K562 (cell line): ENCODE data around the gene PRDX6. TPM values are rescaled to one million over a fixed set of nuclear protein-coding genes. Genes with fewer than 3 reads are reported as not detected.
A peak's percentile ranks its signal among the peaks of the same experiment; 100 is the strongest.

ENCODE experiments used
- C11orf30 ChIP-seq: fragments of 450-650 bp; IDR thresholded peaks from 2 replicates; pipeline ENCODE4 v1.6.1; 2016; ENCODE audit warnings: low read depth, mild to moderate bottlenecking
- E2F5 ChIP-seq: sonication (generic); formaldehyde crosslinking; IDR thresholded peaks from 2 replicates; pipeline ENCODE4 v1.8.0; 2022; ENCODE audit warnings: mild to moderate bottlenecking, missing genetic modification reagents
- MAZ ChIP-seq, 2 experiments: fragments of 450-650 bp in 1 of 2; sonication (generic) in 1 of 2; formaldehyde crosslinking; IDR thresholded peaks in 1 of 2; conservative IDR thresholded peaks in 1 of 2; 2 replicates each; pipeline versions ENCODE4 v1.4.0 to v1.5.0; 2020; ENCODE audit warnings: mild to moderate bottlenecking in 1 of 2, missing genetic modification reagents in 1 of 2
- MECOM ChIP-seq: fragments of 250-450 bp; sonication (Bioruptor Pico); IDR thresholded peaks from 2 replicates; pipeline ENCODE4 v1.8.0; 2022; ENCODE audit warnings: inconsistent platforms
- NFE2L1 ChIP-seq: fragments of 450-650 bp; IDR thresholded peaks from 2 replicates; pipeline ENCODE4 v1.6.1; 2016; ENCODE audit warnings: missing genetic modification characterization, low read depth, mild to moderate bottlenecking, missing compliant biosample characterization, moderate library complexity, borderline replicate concordance
- REST ChIP-seq, 2 experiments: fragments of 450-650 bp; formaldehyde crosslinking in 1 of 2; IDR thresholded peaks; 2 replicates each; pipeline versions ENCODE4 v1.4.0 to v1.6.1; 2014 to 2020; ENCODE audit warnings: mild to moderate bottlenecking in 2 of 2, borderline replicate concordance in 1 of 2, low read depth in 1 of 2
- SP1 ChIP-seq: sonication (generic); formaldehyde crosslinking; IDR thresholded peaks from 2 replicates; pipeline ENCODE4 v1.8.1; 2022; ENCODE audit warnings: mild to moderate bottlenecking, missing genetic modification reagents
- VEZF1 ChIP-seq: fragments of 200-800 bp; sonication (Bioruptor generic); IDR thresholded peaks from 2 replicates; pipeline ENCODE4 v1.6.1; 2017; ENCODE audit warnings: missing genetic modification characterization, missing compliant biosample characterization
- ZC3H4 ChIP-seq: sonication (generic); formaldehyde crosslinking; IDR thresholded peaks from 2 replicates; pipeline ENCODE4 v1.9.0; 2021; ENCODE audit warnings: missing genetic modification reagents, borderline replicate concordance
- ZNF589 ChIP-seq: fragments of 200-800 bp; sonication (Bioruptor generic); IDR thresholded peaks from 2 replicates; pipeline ENCODE4 v1.6.1; 2016; ENCODE audit warnings: low read depth, missing genetic modification characterization, missing compliant biosample characterization
- ZNF592 ChIP-seq: fragments of 450-650 bp; IDR thresholded peaks from 2 replicates; pipeline ENCODE4 v1.6.1; 2017; ENCODE audit warnings: antibody characterized with exemption, mild to moderate bottlenecking
- polyA plus RNA-seq, 8 experiments: library from polyadenylated mRNA; depleted of rRNA in 4 of 8; stranded (reverse) in 5 of 8; unstranded in 3 of 8; fragments of >200 nt; fragmentation: Nextera tagmentation in 2 of 8; fragmentation: Illumina TruSeq in 1 of 8; extraction: Ambion mirVana in 2 of 8; extraction: Trizol in 1 of 8; gene quantifications; 2 replicates each; pipeline versions ENCODE4 v1.2.1 to v1.2.3, GENCODE V29; 2011 to 2014; ENCODE audit warnings: inconsistent platforms in 1 of 8, missing spikeins in 1 of 8
- total RNA-seq, 7 experiments: library from RNA; depleted of rRNA in 6 of 7; stranded (reverse); fragments of >200 nt in 6 of 7; fragmentation: Illumina TruSeq in 2 of 7; extraction: Trizol in 2 of 7; gene quantifications; 2 replicates each; pipeline versions ENCODE4 v1.2.1 to v1.2.3, GENCODE V29; 2011 to 2021; ENCODE audit warnings: low replicate concordance in 1 of 7

Gene PRDX6
- total and polyA plus RNA-seq, 9 of the 15 experiments (the other 6 are each of a cell fraction or from before 2014, with no cell fraction given), result 277 to 1,082 (median 610) TPM

GRCh38 chr1:173474097-173474779 lies 2.9 kb upstream of the PRDX6 start (continued):
- TF ChIP-seq REST (IDR thresholded peaks at IDR 0.05; ENCODE audit: borderline replicate concordance), result no peak
- peak; percentile 42; the same call in 1 of the 2 replicates for TF ChIP-seq REST (CRISPR knock-in tag; IDR thresholded peaks at IDR 0.05; ENCODE audit: low read depth)
- peak; percentile 40; the same call in 1 of the 2 replicates for TF ChIP-seq C11orf30
- TF ChIP-seq E2F5 (CRISPR knock-in tag), result no peak
- TF ChIP-seq NFE2L1 (tag), result peak; percentile 50; the same call in 1 of the 2 replicates
- TF ChIP-seq MECOM (CRISPR knock-in tag), result peak; percentile 69; the same call in 1 of the 2 replicates
- peak; percentile 98 for TF ChIP-seq ZNF592
- no peak for TF ChIP-seq SP1 (CRISPR knock-in tag)
- TF ChIP-seq MAZ (CRISPR knock-in tag; conservative IDR thresholded peaks at IDR 0.05 in 1 of 2, IDR thresholded peaks at IDR 0.05 in 1 of 2), result peak in 1 of 2 experiments; percentile 45; a peak in 1 of 4 replicates
- TF ChIP-seq ZC3H4 (CRISPR knock-in tag), result no peak
- peak; percentile 83 for TF ChIP-seq ZNF589 (CRISPR knock-in tag)
- TF ChIP-seq VEZF1 (CRISPR knock-in tag), result peak; percentile 19; the same call in 1 of the 2 replicates
